Dedifferentiated amniotic fluid mesenchymal stem cell (primary cell): ENCODE measurements around the gene MSI2.

Experiments used
- DNase-seq: peaks from one replicate; pipeline ENCODE4 v3.0.0-alpha.2; 2016; ENCODE audit errors: extremely low spot score

Gene MSI2

DNA sequence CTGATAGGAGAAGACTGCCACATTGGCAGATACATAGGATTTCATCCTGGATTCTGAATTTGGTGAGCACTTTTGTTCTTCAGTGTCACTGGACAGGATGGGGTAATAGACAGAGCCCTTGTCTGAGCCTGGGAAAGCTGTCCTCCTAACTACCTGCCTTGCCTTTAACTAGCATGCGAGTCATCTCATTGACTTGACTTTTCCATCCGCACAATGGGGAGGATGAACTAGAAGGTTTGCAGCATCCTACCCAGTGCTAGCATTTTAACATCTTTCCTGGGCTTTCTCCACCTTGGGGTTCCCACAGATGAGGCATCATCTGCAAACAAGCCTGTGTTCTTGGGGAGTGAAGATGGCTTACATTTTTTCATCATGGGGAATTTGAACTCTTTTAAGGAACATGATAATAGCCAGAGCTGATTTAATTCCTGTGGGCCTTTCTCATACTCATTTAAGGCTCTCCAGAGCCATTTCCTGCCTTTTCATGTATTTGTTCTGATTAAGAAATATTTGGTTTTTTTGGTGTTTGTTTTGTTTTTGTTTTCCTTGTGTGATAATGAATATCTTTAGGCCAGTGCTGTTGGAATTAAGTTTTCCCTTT lies 139.5 kb downstream of the MSI2 start:
- DNase-seq, result no peak

DNA sequence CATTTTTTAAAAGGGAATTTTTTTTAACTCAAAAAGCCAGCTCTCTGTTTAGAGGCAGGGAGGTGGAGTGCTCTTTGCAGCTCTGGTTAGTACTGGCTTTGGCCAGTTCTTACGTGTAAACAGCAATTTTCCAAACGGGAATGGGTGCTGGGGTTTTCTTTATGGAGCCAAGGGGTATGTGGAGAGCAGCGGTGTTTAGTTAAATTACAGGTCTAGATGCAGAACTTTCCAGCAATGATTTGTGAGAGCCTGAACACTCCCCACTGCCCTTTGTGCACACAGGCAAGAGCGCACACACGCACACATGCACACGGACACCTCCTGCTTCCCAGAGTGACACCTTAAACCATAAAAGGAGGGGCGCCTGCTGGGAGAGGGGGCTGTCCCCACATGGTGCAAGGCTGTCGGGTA lies 140.2 kb downstream of the MSI2 start:
- no peak for DNase-seq

DNA sequence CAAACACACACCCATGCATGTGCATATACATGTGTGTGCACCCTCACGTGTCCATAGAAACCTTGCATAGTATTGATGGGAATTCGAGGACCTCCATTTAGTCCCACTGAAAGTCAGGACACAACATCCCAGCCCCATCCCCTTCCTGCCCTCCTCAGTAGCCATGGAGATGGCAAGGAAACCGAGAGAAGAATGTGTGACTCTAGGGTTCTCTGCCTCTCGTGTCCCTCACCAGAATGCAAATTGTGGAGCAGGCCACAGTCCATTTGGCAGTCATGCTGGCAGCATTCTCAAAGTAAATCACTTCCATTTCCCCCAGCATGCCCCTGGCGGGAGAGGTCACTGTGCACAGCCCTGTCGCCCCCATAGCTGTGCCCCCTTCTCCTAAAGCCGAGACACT lies 141.1 kb downstream of the MSI2 start:
- DNase-seq, result no peak

DNA sequence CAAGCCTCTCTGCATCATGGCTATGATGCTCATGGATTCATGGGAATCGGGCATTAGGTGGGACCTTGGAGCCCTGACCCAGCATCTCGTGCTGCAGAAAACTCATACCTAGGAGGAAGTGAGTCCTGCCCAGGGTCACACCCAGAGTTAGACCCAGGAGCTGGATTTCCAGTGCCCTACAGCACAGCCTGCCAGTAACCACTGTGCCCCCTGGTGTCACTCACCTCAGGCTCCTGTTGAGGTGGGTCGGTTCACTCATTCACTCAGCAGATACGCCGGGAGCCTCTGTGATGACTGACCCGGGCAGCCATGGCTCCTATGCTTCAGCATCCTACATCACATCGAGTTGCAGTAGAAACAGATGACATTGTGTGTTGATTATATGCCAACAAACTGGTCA lies 143.4 kb downstream of the MSI2 start:
- DNase-seq, result no peak

DNA sequence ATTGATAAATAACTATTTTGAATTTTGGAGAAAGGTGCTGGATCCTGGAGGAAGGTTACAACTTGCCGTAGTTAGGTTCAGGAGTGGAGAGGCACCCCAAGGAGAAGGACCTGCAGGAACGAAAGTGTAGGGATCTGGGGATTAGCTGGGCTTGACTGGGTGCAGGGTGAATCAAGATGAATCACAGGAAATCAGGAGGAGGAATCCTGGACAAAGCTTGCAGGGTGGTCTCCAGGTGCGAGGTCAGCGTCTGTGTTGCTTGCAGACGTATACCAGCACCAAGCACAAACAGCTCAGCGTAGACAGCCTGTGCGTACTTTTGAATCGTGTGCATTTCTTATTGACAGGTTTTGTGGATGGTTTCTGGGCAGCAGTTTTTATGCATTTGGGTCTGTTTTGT lies 144.3 kb downstream of the MSI2 start:
- DNase-seq, result no peak

DNA sequence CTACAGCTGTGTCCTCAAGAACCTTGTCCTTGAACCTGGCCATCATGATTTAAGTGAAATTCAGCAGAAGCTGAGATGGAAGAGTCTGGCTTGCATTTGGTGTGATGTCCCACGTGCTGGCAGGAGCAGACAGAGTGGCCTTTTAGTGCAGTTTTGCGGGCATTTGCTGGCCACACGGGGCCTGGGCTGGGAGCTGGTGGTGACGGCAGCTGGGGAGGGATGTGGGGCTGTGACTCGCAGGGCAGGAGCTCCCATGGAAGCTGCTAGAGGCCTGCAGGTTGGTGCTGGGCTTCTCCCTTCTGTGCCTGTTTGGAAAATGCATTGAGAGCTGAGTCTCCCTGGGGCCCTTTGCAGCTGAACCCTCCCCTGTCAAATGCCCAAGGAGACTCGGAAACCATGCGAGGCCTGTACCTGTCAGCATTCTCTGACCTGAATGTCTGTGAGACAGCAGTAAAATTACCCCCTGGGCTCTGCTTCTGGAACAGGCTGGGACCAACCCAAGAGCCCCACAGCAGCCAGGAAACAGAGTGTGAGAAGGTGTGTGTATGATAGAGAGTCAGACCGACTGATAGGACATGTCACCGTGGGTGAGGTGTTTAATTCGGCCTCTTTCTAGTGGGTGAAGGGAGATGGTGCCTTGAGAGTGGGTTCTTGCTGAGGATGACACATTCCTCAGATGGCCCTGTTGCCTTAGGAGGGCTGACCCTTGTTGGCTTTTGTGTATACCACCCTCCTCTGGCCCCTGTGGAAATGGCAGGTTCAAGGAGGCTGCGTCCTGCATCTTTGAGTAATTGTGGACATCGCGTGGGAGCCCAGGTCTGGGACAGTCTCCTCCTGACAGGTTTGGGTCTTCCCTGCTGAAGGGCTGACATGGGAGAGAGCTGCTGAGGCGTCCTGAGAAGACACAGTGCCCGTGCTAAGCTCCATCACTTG lies 145.5 kb downstream of the MSI2 start:
- DNase-seq, result no peak

DNA sequence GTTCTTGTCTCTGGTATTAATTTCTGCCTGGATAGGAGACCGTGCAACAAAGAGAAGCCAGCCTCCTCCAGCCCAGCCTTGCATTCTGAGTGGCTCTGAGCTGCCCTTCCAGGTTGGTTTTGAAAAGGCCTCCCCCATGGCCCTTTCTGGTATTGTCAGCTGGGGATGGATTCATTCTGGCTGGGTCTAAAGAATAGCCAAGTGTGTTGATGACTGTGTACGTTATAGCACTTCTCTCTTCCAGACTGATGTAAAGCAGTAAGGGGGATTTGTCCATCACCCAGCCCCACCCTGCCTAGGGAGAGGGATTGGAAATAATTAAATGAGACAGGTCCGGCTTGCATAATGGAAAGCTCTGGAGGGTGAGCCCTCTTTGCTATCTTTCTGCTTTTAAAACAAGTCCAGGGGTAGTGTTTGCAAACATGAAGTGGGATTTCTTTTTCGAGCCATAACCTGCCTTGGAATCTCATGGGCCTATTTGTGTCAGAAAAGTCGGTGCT lies 146.4 kb downstream of the MSI2 start:
- DNase-seq, result no peak

DNA sequence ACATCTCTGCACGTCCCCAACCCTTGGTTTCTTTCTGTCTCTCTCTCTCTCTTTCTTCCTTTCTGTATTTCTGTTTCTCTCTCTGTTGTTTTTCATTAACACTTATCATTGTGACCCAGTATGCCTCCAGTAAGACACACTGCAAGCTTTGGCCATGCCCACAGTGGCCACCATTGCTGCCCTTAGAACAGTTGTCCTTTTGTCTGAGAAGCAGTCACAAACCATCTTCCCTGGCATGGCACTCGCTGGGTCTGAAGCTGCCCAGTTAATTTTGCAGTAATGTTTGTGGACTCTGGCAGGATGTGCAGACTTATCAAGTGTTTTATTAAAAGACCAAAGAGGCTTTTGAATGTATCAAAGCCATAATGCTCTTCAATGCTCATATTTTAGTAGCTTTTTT lies 146.9 kb downstream of the MSI2 start:
- DNase-seq, result no peak

DNA sequence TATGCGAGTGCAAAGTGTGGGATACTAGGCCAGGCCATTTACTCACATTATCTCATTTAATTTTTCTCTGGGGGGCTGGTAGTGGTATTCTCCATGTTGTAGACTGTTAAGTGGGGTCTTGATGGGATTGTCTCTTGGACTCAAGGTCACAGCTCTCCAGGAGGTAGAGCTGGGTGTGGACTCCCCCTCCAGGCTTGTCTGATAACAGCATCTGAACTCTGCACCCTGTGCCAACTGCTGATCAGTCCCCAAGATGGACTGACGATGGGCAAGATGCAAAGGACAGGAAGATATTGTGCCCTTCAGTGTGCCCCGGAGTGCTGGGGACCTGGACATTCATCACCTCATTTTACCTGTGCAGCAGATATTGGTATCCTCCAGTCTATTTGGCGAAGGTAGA lies 147.8 kb downstream of the MSI2 start:
- DNase-seq, result no peak

DNA sequence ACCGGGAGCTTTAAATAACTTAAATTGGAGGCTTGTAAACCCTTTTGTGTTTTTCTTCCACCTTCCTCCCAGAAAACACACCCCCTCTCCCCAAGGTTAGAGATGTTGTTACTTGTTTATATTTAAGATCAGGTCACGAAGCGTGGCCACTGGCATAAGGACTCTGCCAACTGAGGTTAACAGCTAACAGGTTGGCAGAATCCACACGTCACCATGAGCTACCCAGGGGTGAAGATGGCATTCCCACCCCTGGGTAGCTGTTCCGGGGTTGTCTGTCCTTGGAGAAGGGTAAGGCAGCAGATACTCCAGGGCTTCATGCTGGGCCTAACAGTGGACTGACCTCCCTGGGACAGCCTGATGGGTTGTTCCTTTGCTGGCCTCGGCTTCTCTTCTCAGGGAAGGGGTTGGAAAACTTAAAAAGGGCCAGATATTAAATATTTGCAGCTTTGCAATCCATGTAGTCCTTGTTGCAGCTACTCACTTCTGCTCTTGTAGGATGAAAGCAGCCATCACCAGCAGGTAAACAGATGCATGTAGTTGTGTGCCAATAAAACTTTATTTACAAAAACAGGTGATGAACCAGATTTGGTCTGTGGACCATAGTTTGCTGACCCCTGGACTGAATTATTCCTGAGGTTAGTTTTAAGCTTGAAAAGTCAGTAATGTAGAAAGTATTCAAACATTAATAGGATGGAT lies 148.6 kb downstream of the MSI2 start:
- DNase-seq, result no peak

DNA sequence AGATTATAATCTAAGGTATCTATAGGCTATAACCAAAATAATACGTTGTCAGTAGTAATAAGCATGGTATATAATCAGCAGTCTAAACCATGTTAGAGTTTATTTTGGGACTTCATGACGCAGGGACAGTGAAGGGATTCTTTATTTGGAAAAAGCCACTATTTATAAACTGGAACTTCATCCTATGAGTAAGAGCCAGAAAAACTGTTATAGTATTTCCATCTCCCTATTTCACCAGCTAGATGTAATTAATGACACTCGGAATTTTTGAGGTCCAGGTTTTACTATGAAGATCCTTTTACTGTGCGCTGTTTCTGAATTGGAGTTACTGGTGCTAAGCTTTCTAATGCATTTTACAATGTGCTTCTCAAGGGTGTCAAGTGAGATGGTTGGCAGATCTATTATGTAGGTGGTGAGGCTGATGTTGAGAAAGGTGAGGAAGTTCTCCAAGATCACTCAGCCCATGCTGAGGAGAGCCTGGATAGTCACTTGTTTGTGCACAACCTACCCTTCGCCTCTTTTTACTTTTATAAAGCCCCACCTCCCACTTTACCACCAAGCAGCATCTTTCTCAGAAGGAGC lies 149.3 kb downstream of the MSI2 start:
- DNase-seq, result no peak

DNA sequence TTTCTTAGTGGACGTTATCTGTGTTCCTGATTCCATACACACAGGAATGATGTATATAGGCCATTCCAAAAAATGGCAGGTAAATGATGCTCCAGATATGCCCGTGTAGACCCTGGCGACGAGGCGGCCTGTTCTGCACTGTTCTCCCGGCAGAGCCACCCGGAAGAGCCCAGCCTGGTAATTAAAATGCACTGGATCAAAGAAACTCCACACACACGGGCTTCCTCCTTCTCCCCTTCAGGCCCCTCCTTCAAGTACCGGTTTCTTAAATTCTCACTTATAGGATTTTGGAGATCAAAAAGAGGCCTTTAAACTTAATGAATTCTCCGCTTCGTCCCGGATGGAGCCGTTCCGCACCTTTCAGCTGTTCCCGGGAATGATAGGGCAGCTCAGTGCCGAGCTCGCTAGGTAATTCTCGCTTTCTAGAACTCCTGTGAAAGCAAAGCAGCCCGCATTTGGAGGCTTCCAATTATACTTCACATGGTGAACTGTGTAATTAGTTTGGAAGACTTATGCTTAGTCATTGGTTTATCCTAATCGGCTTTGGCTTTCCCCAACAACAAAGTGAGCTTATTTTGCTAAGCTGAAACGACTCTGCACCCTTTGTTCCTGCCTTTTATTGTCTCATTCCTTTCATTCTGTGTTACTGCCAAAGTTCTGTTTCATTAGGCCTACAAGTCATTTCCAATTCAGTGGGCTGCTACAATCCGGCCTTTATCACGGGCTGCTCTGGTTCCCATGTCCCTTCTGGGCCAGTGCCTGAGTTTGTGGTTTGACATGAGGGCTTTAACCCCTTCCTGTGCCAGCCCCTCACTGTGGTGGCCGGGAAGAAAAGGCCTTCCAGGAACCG lies 150.0 kb downstream of the MSI2 start:
- no peak for DNase-seq

DNA sequence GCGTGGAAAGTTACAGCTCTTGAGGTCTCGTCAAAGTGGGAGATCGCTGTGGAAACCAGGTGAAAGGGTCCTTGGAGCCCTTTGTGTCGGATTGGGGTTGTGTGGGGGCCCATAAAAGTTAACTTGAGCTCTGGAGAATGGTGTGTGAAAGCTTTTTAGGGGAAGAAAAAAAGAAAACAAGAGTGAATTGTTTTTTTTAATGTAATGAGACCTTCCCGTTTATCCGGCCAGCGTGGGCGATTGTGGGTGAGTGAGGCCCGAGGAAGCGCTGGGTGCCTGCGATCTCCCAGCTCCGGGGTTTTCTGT lies 150.6 kb downstream of the MSI2 start:
- no peak for DNase-seq

DNA sequence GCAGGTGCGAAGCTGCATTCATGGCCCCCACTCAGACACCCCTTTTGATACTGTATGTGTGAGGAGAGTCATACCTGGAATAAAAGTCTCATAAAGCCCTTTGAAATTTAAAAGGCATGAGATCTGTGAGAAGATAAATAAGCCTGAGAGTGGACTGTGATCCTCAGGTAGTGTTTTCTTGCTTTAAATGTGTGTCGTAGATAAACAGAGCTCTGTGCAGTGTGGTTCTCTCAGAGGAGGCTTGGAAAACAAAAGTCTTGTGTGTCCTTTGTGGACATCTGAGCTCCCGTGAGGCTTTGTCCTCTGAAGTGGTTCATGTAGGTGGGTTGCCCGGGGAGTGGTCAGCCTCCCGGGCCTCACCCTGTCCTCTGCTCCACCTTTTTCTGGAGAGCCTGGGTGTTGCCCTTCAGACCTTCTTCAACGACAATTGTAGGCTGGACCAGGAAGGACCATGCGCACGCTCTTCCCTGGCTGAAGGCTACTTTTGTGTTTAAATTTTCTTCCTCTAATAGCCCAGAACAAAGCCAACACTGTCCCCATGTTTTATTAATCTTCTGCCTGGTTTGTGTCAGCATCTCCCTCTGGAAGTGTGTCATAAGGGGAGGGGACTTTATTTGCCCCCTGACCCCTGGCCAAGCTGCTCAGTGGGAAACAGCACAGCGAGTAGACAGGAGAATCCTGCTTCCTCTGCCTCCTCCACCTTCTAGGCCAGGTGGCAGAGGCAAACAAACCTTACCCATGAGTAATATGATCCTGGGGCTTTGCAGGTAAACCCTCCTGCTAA lies 151.2 kb downstream of the MSI2 start:
- no peak for DNase-seq

DNA sequence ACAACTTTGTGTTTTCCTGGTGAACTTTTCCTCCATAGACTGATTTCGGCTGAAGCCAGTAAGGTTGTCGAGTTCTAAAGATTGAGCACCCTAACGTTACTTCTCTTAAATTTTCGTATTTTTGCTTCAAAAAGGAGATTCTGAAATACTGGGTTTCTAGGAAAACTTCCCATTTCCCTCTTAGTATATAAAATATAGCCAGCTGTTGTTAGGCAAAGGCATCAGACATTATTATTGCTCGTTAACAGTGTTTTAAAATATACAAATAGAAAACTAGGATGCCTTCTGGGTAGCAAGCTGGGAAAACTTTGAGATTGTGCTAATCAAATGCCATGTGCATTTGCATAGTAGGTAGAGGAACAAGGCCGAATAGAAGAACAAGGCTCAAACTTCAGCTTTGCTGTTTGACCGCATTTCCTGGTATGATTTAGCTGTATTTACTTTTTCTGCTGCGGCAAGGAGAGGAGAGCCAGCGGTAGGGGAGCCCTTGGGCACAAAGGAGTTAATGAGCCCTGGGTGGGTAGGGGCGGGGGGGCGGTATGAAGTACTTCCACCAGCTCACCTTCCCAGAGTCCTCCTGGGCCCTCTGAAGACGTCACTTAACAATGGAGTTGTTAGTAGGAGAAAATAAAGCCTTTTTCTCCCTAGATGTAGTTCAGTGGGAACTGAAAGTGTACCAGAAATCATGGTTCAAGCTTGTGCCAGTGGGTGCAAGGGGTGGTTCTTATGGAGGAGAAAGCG lies 151.9 kb downstream of the MSI2 start:
- DNase-seq, result no peak

DNA sequence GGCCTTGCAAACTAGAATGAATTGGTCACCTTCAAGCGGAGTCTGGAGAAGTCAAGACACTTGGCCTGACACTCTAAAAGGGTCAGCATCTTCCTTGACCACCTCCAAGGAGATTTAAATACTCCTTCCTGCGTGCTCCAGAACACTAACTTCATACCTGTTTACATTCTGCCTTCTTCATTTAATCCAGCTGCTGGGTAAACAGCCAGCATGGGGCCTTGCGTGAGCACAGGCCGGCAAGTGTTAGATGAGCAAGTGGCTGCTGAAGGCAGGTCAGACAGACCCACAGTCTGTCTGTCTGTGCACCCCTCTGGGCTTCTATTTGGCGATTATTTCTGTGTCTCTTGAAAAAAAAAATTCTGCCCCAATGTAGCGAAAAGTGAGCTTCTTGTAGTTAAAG lies 153.8 kb downstream of the MSI2 start:
- no peak for DNase-seq

DNA sequence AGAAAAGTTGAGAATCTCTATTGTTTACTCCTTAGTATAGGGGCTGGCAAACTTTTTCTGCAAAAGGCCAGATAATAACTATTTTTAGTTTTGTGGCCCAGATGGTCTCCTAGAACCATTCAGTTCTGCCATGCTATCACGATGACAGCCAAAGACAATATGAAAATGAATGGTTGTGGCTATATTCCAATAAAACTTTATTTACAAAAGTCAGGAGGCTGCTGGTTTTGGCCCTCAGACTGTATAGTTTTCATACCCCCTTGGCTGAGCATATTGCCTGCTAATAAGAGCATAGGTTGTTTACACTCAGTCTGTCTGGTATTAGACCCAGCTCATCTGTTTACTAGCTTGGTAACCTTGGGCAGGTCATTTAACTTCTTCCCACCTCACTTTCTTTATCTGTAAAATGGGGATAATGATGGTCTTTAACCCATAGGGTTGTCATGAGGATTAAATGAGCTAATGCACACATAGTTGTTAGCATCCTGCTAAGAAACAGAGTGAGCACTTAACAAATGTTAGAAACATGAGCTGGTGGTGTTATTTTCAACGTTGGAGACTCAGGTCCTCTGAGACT lies 156.3 kb downstream of the MSI2 start:
- no peak for DNase-seq

DNA sequence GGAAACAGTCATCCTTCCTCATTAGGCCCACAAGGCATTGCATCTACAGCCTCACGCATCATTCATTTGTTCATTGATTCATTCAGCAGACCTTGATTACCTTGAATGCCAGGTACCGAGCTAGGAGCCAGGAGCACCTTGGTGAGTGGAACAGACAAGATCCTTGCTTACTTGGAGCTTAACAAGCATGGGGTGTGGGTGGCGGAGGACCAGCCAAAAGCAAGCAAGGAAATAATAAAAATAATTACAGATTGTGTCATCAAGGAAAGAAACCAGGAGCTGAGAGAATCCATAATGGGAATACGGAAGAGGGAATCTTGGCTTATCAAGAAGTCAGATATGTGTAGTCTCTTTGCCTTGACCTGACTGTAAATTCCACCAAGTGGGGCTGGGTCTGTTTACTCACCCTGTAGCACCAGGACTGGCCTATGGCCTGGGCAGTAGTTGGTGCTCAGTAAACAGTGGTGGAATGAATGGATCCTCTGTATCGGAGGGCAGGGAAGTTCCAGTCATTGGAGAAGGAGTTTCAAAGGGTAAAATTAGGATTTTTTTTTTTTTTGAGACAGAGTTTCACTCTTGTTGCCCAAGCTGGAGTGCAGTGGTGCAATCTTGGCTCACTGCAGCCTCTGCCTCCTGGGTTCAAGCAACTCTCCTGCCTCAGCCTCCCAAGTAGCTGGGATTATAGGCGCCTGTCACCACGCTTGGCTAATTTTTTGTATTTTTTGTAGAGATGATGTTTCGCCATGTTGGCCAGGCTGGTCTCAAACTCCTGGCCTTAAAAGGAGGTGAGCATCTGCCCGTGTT lies 157.7 kb downstream of the MSI2 start:
- no peak for DNase-seq

DNA sequence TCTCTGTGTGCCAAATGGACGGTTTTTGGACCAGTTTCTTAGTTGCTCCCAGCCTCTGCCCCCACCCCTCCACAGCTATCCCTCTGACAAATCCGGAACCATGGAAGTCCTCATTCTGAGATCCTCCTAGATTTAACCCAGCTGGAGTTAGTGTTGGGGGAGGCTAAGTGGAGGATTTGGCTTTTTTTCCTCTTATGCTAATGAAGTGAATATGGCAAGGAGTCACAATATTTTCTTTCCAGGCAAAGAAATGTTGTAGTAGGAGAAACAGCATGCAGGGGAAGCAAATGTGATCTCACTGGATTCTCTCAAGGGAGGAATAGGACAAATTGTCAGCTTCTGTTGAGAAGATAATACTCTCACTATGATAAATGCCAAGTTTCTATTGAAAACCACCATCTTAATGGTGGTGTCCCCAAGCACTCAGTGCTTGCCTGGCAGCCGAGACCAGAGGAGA lies 159.5 kb downstream of the MSI2 start:
- DNase-seq, result no peak
